HEK293 (cell line): ENCODE results near the gene EOGT.

Experiments used
- CTCF ChIA-PET: fragments of 350-600 bp; formaldehyde crosslinking; extraction: SDS; loops from one replicate; lab custom pipeline; 2021; ENCODE audit warnings: antibody characterized with exemption; lab: Yijun Ruan, JAX
- POLR2A ChIA-PET: fragments of 300-600 bp; formaldehyde crosslinking; extraction: SDS; loops from one replicate; lab custom pipeline; 2020; ENCODE audit warnings: antibody characterized with exemption, inconsistent platforms; lab: Yijun Ruan, JAX
- H3K27ac ChIP-seq: fragments of 200-500 bp; sonication (Bioruptor generic); 2 replicates; pipeline ENCODE4 v1.5.1; 2014; ENCODE audit warnings: low read depth, low read length, control low read depth, inconsistent platforms; ENCODE audit errors: extremely low read depth
- H3K36me3 ChIP-seq, 2 experiments: fragments of 200-500 bp in 1 of 2; sonication (Bioruptor generic) in 1 of 2; 1 replicate in 1 of 2; 2 replicates in 1 of 2; pipeline ENCODE4 v1.5.1; 2014 to 2017; ENCODE audit warnings: inconsistent platforms in 2 of 2, low read length in 2 of 2; ENCODE audit not compliant: control insufficient read depth in 2 of 2, insufficient read depth in 1 of 2
- H3K4me1 ChIP-seq: fragments of 200-500 bp; sonication (Bioruptor generic); 2 replicates; pipeline ENCODE4 v1.5.1; 2014; ENCODE audit warnings: mild to moderate bottlenecking, low read length, inconsistent platforms; ENCODE audit not compliant: control insufficient read depth, insufficient read depth
- H3K4me3 ChIP-seq: 2 replicates; pipeline ENCODE4 v1.5.1; 2011; ENCODE audit warnings: low read depth, mild to moderate bottlenecking, control low read depth, low read length, moderate library complexity
- H3K9me3 ChIP-seq: fragments of 200-500 bp; sonication (Bioruptor generic); 2 replicates; pipeline ENCODE4 v1.5.1; 2014; ENCODE audit warnings: low read depth, low read length, inconsistent platforms; ENCODE audit not compliant: control insufficient read depth, insufficient read depth
- AEBP2 ChIP-seq: fragments of 450-650 bp; formaldehyde crosslinking; IDR thresholded peaks from 2 replicates; pipeline ENCODE4 v1.5.1; 2016; ENCODE audit warnings: missing biosample characterization, missing genetic modification characterization, borderline replicate concordance
- BCL11A ChIP-seq: fragments of 450-650 bp; formaldehyde crosslinking; IDR thresholded peaks from 2 replicates; pipeline ENCODE4 v1.5.1; 2016; ENCODE audit warnings: low read depth, missing biosample characterization, missing genetic modification characterization
- FEZF1 ChIP-seq: fragments of 450-650 bp; formaldehyde crosslinking; IDR thresholded peaks from 2 replicates; pipeline ENCODE4 v1.5.1; 2016; ENCODE audit warnings: missing biosample characterization, missing genetic modification characterization
- PBX3 ChIP-seq: sonication (generic); formaldehyde crosslinking; IDR thresholded peaks from 2 replicates; pipeline ENCODE4 v1.8.1; 2022; ENCODE audit warnings: mild to moderate bottlenecking, moderate library complexity, missing genetic modification reagents
- PRDM4 ChIP-seq: fragments of 450-650 bp; formaldehyde crosslinking; IDR thresholded peaks from 2 replicates; pipeline ENCODE4 v1.5.1; 2017; ENCODE audit warnings: missing biosample characterization, missing genetic modification characterization
- REPIN1 ChIP-seq: fragments of 450-650 bp; formaldehyde crosslinking; IDR thresholded peaks from 2 replicates; pipeline ENCODE4 v1.5.1; 2017; ENCODE audit warnings: missing biosample characterization, missing genetic modification characterization, low read depth
- SP7 ChIP-seq: fragments of 450-650 bp; formaldehyde crosslinking; IDR thresholded peaks from 2 replicates; pipeline ENCODE4 v1.5.1; 2016; ENCODE audit warnings: missing biosample characterization, missing genetic modification characterization
- ZBTB17 ChIP-seq: fragments of 450-650 bp; formaldehyde crosslinking; IDR thresholded peaks from 2 replicates; pipeline ENCODE4 v1.5.1; 2016; ENCODE audit warnings: missing biosample characterization, missing genetic modification characterization
- ZFP37 ChIP-seq: fragments of 450-650 bp; formaldehyde crosslinking; IDR thresholded peaks from 2 replicates; pipeline ENCODE4 v1.5.1; 2016; ENCODE audit warnings: missing biosample characterization, missing genetic modification characterization
- ZNF140 ChIP-seq: fragments of 450-650 bp; formaldehyde crosslinking; IDR thresholded peaks from 2 replicates; pipeline ENCODE4 v1.5.1; 2016; ENCODE audit warnings: missing biosample characterization, missing genetic modification characterization
- ZNF175 ChIP-seq: fragments of 450-650 bp; formaldehyde crosslinking; IDR thresholded peaks from 2 replicates; pipeline ENCODE4 v1.5.1; 2016; ENCODE audit warnings: missing biosample characterization, missing genetic modification characterization
- ZNF184 ChIP-seq: fragments of 450-650 bp; IDR thresholded peaks from 2 replicates; pipeline ENCODE4 v1.5.1; 2018; ENCODE audit warnings: missing biosample characterization, mild to moderate bottlenecking, missing genetic modification characterization
- ZNF311 ChIP-seq: fragments of 450-650 bp; formaldehyde crosslinking; IDR thresholded peaks from 2 replicates; pipeline ENCODE4 v1.5.1; 2017; ENCODE audit warnings: missing biosample characterization, missing genetic modification characterization, borderline replicate concordance
- ZNF423 ChIP-seq: fragments of 450-650 bp; formaldehyde crosslinking; IDR thresholded peaks from 2 replicates; pipeline ENCODE4 v1.5.1; 2016; ENCODE audit warnings: missing biosample characterization, missing genetic modification characterization
- ZNF514 ChIP-seq: fragments of 450-650 bp; formaldehyde crosslinking; IDR thresholded peaks from 2 replicates; pipeline ENCODE4 v1.5.1; 2016; ENCODE audit warnings: missing biosample characterization, missing genetic modification characterization
- ZNF560 ChIP-seq: fragments of 450-650 bp; formaldehyde crosslinking; IDR thresholded peaks from 2 replicates; pipeline ENCODE4 v1.5.1; 2017; ENCODE audit warnings: missing biosample characterization, missing genetic modification characterization, borderline replicate concordance
- ZNF654 ChIP-seq: fragments of 450-650 bp; formaldehyde crosslinking; IDR thresholded peaks from 2 replicates; pipeline ENCODE4 v1.5.1; 2016; ENCODE audit warnings: low read depth, missing biosample characterization, missing genetic modification characterization
- ZNF664 ChIP-seq: fragments of 450-650 bp; formaldehyde crosslinking; IDR thresholded peaks from 2 replicates; pipeline ENCODE4 v1.5.1; 2016; ENCODE audit warnings: missing biosample characterization, missing genetic modification characterization
- ZNF677 ChIP-seq: fragments of 450-650 bp; IDR thresholded peaks from 2 replicates; pipeline ENCODE4 v1.5.0; 2018; ENCODE audit warnings: missing biosample characterization, mild to moderate bottlenecking, missing genetic modification characterization, moderate library complexity
- ZNF747 ChIP-seq: fragments of 450-650 bp; formaldehyde crosslinking; IDR thresholded peaks from 2 replicates; pipeline ENCODE4 v1.5.1; 2016; ENCODE audit warnings: missing biosample characterization, missing genetic modification characterization

EOGT gene

GRCh38 chr3:69058947-69059224 is 45.4 kb upstream of the EOGT start:
- H3K27ac ChIP-seq = no peak overlapping the region
- no peaks in the 10 kb centered on the region for H3K9me3 ChIP-seq
- POLR2A ChIA-PET = no interaction called here
- TF ChIP-seq SP7 (tag by site-specific recombination) (no peak), ZNF654 (tag by site-specific recombination) (no peak), ZNF664 (tag by site-specific recombination) (no peak), PRDM4 (tag by site-specific recombination) (no peak), ZNF175 (tag by site-specific recombination) (no peak), ZNF514 (tag by site-specific recombination) (no peak), ZNF747 (tag by site-specific recombination) (no peak), FEZF1 (no peak), AEBP2 (tag by site-specific recombination) (no peak), ZBTB17 (tag by site-specific recombination) (no peak), PBX3 (no peak), BCL11A (tag by site-specific recombination) (no peak), ZNF423 (no peak), ZFP37 (tag by site-specific recombination) (no peak), ZNF560 (tag by site-specific recombination) (no peak), ZNF677 (tag by site-specific recombination) (no peak)
- peaks cover 29 to 72% of the 10 kb centered on the region in 2 experiments for H3K36me3 ChIP-seq
- H3K4me3 ChIP-seq = no peak overlapping the region
- CTCF ChIA-PET = no interaction called here
- H3K4me1 ChIP-seq = no peaks in the 10 kb centered on the region

- H3K27ac ChIP-seq = no peak overlapping the region
- H3K4me3 ChIP-seq = no peak overlapping the region
- H3K36me3 ChIP-seq = peaks cover 29 to 70% of the 10 kb centered on the region in 2 experiments
- POLR2A ChIA-PET = no interaction called here
- TF ChIP-seq REPIN1 (no peak), ZNF140 (no peak), ZNF184 (no peak), ZNF311 (tag by site-specific recombination) (no peak)
- TF ChIP-seq, all 188 proteins: peak for 0
- Histone ChIP-seq H3K9me3 (no peaks in the 10 kb centered on the region), H3K4me1 (no peaks in the 10 kb centered on the region)
- CTCF ChIA-PET = no interaction called here
Observed at GRCh38 chr3:69058180-69058946, 44.9 kb upstream of the EOGT start.
